GM23338 (cell line): ENCODE data around the gene ALKBH4. TPM values are rescaled to one million over a fixed set of nuclear protein-coding genes. Genes with fewer than 3 reads are reported as not detected.

Experiments
- ATAC-seq: fragments of 200-7000 bp; cut with Tn5 transposase; 3 replicates; pipeline ENCODE4 v1.9.1; 2020
- DNase-seq: peaks from one replicate; pipeline ENCODE4 v3.0.0-alpha.2; 2015; ENCODE audit warnings: low spot score
- H2AFZ ChIP-seq: fragments of 200-600 bp; sonication (generic); 2 replicates; pipeline ENCODE4 v1.8.0; 2016; ENCODE audit warnings: antibody characterized with exemption, mild to moderate bottlenecking, moderate library complexity
- H3F3A ChIP-seq: fragments of 200-600 bp; sonication (generic); replicated peaks from 2 replicates; pipeline ENCODE4 v1.8.0; 2017; ENCODE audit warnings: antibody characterized with exemption, mixed run types, low read depth
- H3K27ac ChIP-seq: fragments of 200-600 bp; sonication (generic); 2 replicates; pipeline ENCODE4 v1.6.1; 2016; ENCODE audit warnings: low read depth
- H3K27me3 ChIP-seq: fragments of 200-600 bp; sonication (generic); 2 replicates; pipeline ENCODE4 v1.8.0; 2016; ENCODE audit warnings: mild to moderate bottlenecking, mixed run types, moderate library complexity; ENCODE audit not compliant: insufficient read depth
- H3K36me3 ChIP-seq: fragments of 200-600 bp; sonication (generic); 2 replicates; pipeline ENCODE4 v1.8.0; 2016; ENCODE audit warnings: mild to moderate bottlenecking; ENCODE audit not compliant: insufficient read depth
- H3K4me1 ChIP-seq: fragments of 200-600 bp; sonication (generic); 2 replicates; pipeline ENCODE4 v1.8.0; 2016; ENCODE audit warnings: mild to moderate bottlenecking, moderate library complexity; ENCODE audit not compliant: insufficient read depth
- H3K4me2 ChIP-seq: fragments of 200-600 bp; sonication (generic); 2 replicates; pipeline ENCODE4 v1.7.1; 2017; ENCODE audit warnings: mixed run types
- H3K4me3 ChIP-seq: fragments of 200-600 bp; sonication (generic); 2 replicates; pipeline ENCODE4 v1.6.1; 2016; ENCODE audit warnings: mixed run types
- H3K79me2 ChIP-seq: fragments of 200-600 bp; sonication (generic); replicated peaks from 2 replicates; pipeline ENCODE4 v1.8.0; 2017; ENCODE audit warnings: mild to moderate bottlenecking; ENCODE audit not compliant: insufficient read depth
- H3K9me2 ChIP-seq: fragments of 200-600 bp; sonication (generic); 2 replicates; pipeline ENCODE4 v1.8.0; 2017; ENCODE audit not compliant: insufficient read depth
- H4K20me1 ChIP-seq: fragments of 200-600 bp; sonication (generic); replicated peaks from 2 replicates; pipeline ENCODE4 v1.8.0; 2017; ENCODE audit warnings: mild to moderate bottlenecking; ENCODE audit not compliant: insufficient read depth
- H3K27ac Mint-ChIP-seq: 2 replicates; pipeline ENCODE4 v1.8.0; 2020; ENCODE audit warnings: inconsistent platforms, mild to moderate bottlenecking, moderate library complexity, mixed read lengths
- H3K27me3 Mint-ChIP-seq: 3 replicates; pipeline ENCODE4 v1.8.0; 2022; ENCODE audit warnings: low read depth, mild to moderate bottlenecking, moderate library complexity, mixed read lengths, inconsistent platforms; ENCODE audit not compliant: insufficient read depth, poor library complexity
- H3K36me3 Mint-ChIP-seq: 3 replicates; pipeline ENCODE4 v1.8.0; 2021; ENCODE audit warnings: low read depth, mild to moderate bottlenecking, inconsistent platforms, moderate library complexity, mixed read lengths
- H3K4me1 Mint-ChIP-seq: 3 replicates; pipeline ENCODE4 v1.8.0; 2020; ENCODE audit warnings: mild to moderate bottlenecking, inconsistent platforms, mixed read lengths
- H3K4me3 Mint-ChIP-seq: 3 replicates; pipeline ENCODE4 v1.8.0; 2021; ENCODE audit warnings: moderate library complexity, mild to moderate bottlenecking, inconsistent platforms, mixed read lengths
- H3K9me3 Mint-ChIP-seq: 3 replicates; pipeline ENCODE4 v1.8.0; 2020; ENCODE audit warnings: moderate library complexity, mild to moderate bottlenecking, inconsistent platforms, mixed read lengths
- CREB1 ChIP-seq: fragments of 250-450 bp; sonication (Bioruptor Pico); IDR thresholded peaks from 2 replicates; pipeline ENCODE4 v1.5.0; 2020; ENCODE audit warnings: low read depth, mild to moderate bottlenecking, moderate library complexity
- CTCF ChIP-seq, 2 experiments: fragments of 200-600 bp in 1 of 2; sonication (generic) in 1 of 2; conservative IDR thresholded peaks; 2 replicates each; pipeline versions ENCODE4 v1.5.1 to v1.6.1; 2016 to 2017; ENCODE audit warnings: antibody characterized with exemption in 2 of 2, low read depth in 2 of 2, mild to moderate bottlenecking in 2 of 2, moderate library complexity in 1 of 2
- EZH2 ChIP-seq: fragments of 200-600 bp; sonication (generic); IDR thresholded peaks from one replicate; pipeline ENCODE4 v1.8.0; 2017; ENCODE audit warnings: antibody characterized with exemption, mild to moderate bottlenecking, low read depth; ENCODE audit not compliant: unreplicated experiment
- EZH2phosphoT487 ChIP-seq: fragments of 200-600 bp; sonication (generic); IDR thresholded peaks from one replicate; pipeline ENCODE4 v1.8.1; 2018; ENCODE audit warnings: antibody characterized with exemption; ENCODE audit not compliant: unreplicated experiment
- NANOG ChIP-seq: IDR thresholded peaks from 2 replicates; pipeline ENCODE4 v1.6.1; 2016; ENCODE audit warnings: antibody characterized with exemption, borderline replicate concordance
- POLR2AphosphoS5 ChIP-seq: IDR thresholded peaks from 2 replicates; pipeline ENCODE4 v1.6.1; 2016; ENCODE audit warnings: antibody characterized with exemption, low read depth
- REST ChIP-seq: IDR thresholded peaks from one replicate; pipeline ENCODE4 v1.6.1; 2018; ENCODE audit warnings: antibody characterized with exemption; ENCODE audit not compliant: unreplicated experiment
- STAT1 ChIP-seq: IDR thresholded peaks from one replicate; pipeline ENCODE4 v1.6.1; 2016; ENCODE audit warnings: antibody characterized with exemption; ENCODE audit not compliant: unreplicated experiment
- ZNF114 ChIP-seq: fragments of 250-450 bp; sonication (Bioruptor Pico); IDR thresholded peaks from 2 replicates; pipeline ENCODE4 v1.5.0; 2020; ENCODE audit warnings: mild to moderate bottlenecking, moderate library complexity
- ZNF331 ChIP-seq: fragments of 250-450 bp; sonication (Bioruptor Pico); IDR thresholded peaks from 2 replicates; pipeline ENCODE4 v1.5.0; 2020; ENCODE audit warnings: low read depth, mild to moderate bottlenecking, moderate library complexity
- ZNF462 ChIP-seq: fragments of 250-450 bp; sonication (Bioruptor Pico); IDR thresholded peaks from 2 replicates; pipeline ENCODE4 v1.5.0; 2020; ENCODE audit warnings: mild to moderate bottlenecking, moderate library complexity
- polyA plus RNA-seq: library from polyadenylated mRNA; unstranded; fragments of >200 nt; fragmentation: Nextera tagmentation; extraction: Ambion mirVana; gene quantifications from 2 replicates; pipeline ENCODE4 v1.2.1, GENCODE V29; 2016
- total RNA-seq: library from RNA; depleted of rRNA; stranded (reverse); fragments of >200 nt; shearing (Covaris generic); gene quantifications from 2 replicates; pipeline ENCODE4 v1.2.3, GENCODE V29; 2014
- TF ChIP-seq, protein P1 (sequence below): IDR thresholded peaks from 2 replicates; pipeline ENCODE4 v1.6.1; 2016; ENCODE audit warnings: antibody characterized with exemption

ALKBH4 gene
- total and polyA plus RNA-seq, 2 experiments from 2014 or later = 17.7 to 45.0 TPM

DNA sequence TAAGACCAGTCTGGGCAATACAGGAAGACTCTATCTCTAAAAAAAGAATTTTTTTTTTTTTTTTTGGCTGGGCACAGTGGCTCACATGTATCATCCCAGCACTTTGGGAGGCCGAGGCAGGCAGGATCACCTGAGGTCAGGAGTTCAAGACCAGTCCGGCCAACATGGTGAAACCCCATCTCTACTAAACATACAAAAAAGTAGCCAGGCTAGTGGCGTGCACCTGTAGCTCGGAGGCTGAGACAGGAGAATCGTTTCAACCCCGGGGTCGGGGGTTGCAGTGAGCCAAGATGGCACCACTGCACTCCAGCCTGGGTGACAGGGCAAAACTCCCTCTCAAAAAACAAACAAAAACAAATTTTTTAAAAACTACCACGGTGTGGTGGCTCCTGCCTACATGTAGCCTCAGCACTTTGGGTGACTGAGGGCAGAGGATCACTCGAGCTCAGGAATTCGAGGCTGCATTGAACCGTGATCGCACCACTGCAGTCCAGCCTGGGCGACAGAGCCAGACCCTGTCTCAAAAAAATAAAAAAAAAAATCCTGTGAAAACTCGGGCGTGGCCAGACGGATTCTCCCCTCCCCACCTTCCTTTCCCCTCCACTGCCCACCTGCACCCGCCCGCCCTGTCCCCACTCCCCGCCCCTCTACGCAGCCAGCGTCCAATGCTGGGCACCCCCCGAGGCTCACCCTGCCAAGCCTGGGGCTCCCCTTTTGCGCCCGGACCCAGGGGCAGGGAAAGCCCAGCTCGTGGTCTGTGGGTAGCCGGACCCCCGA lies 32.0 kb downstream of the ALKBH4 start:
- H2AFZ ChIP-seq = peak overlapping the region; percentile 85; the same call in 1 of the 2 replicates
- no peaks in the 10 kb centered on the region for H3K36me3 ChIP-seq
- no peaks in the 10 kb centered on the region for H4K20me1 ChIP-seq
- Mint-ChIP-seq H3K4me1 (peaks cover 29% of the 10 kb centered on the region), H3K27me3 (peaks cover 18% of the 10 kb centered on the region), H3K9me3 (no peaks in the 10 kb centered on the region), H3K27ac (no peak overlapping the region), H3K36me3 (peaks cover 4% of the 10 kb centered on the region), H3K4me3 (peak overlapping the region; percentile 77)
- DNase-seq (no peak), ATAC-seq (peak; percentile 38)
- no peaks in the 10 kb centered on the region for H3K27me3 ChIP-seq
- TF ChIP-seq STAT1 = no peak
- no peak for TF ChIP-seq EZH2phosphoT487
- TF ChIP-seq CTCF (conservative IDR thresholded peaks at IDR 0.05; ENCODE audit: low read depth in 2 of 2) = no peak
- TF ChIP-seq REST = no peak
- TF ChIP-seq ZNF462 (CRISPR knock-in tag) = no peak
- no peak for TF ChIP-seq NANOG
- TF ChIP-seq CREB1 (CRISPR knock-in tag) = no peak
- no peak for TF ChIP-seq ZNF331
- TF ChIP-seq, protein P1, sequence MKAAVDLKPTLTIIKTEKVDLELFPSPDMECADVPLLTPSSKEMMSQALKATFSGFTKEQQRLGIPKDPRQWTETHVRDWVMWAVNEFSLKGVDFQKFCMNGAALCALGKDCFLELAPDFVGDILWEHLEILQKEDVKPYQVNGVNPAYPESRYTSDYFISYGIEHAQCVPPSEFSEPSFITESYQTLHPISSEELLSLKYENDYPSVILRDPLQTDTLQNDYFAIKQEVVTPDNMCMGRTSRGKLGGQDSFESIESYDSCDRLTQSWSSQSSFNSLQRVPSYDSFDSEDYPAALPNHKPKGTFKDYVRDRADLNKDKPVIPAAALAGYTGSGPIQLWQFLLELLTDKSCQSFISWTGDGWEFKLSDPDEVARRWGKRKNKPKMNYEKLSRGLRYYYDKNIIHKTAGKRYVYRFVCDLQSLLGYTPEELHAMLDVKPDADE = no peak
- TF ChIP-seq EZH2 = no peak
- no peak for TF ChIP-seq POLR2AphosphoS5
- TF ChIP-seq ZNF114 (CRISPR knock-in tag) = no peak
- no peaks in the 10 kb centered on the region for H3K9me2 ChIP-seq
- H3K4me3 ChIP-seq = peak overlapping the region; percentile 85
- H3K79me2 ChIP-seq = 0 out of 2 replicates have a peak, but pooled peaks cover 7% of the 10 kb centered on the region
- peak overlapping the region; percentile 88 for H3K4me2 ChIP-seq
- no peaks in the 10 kb centered on the region; the same call in 1 of the 2 replicates for H3F3A ChIP-seq
- H3K4me1 ChIP-seq = peaks cover 26% of the 10 kb centered on the region
- no peak overlapping the region for H3K27ac ChIP-seq
